Activated T-helper 1 cell treated with anti-CD3 and anti-CD28 coated beads, Interleukin-2, amount 50 U/mL, for 16 hours (primary cell): Measurements from ENCODE around the gene RUVBL2.

Source experiments
- DNase-seq, 2 donors: peaks; one replicate each; pipeline ENCODE4 v3.0.0-alpha.2; 2020; ENCODE audit warnings: low read depth in 1 of 2, low spot score in 1 of 2

Gene RUVBL2

DNA sequence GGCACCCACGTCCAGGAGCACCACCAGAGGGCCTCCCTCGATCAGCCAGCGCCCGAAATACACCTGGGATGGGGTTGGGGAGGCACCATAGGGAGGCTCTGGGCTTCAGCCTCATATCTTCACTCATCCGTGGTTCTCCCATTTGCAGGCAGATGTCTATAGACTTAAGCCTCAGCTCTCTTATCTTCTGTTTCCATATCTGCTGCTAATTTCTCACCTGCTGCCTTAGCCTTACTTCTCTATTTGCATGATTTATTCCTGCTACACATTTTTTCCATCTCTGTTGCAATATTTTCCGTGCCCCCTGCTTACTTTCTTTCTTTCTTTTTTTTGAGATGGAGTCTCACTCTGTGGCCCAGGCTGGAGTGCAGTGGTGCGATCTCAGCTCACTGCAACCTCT, 6.4 kb upstream of the RUVBL2 start:
- no peak for DNase-seq

DNA sequence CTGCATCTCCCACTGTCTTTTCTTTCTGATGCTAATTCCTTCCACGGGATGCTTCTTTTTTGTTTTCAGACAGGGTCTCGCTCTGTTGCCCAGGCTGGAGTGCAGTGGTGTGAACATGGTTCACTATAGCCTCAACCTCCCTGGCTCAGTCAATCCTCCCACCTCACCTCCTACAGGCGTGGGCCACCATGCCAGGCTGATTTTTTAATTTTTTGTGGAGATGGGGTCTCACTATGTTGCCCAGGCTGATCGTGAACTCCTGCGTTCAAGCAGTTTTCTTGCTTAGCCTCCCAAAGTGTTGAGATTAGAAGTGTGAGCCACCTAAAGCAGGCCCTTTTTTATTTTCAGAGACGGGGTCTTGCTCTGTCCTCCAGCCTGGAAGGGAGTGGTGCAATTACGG, 5.4 kb upstream of the RUVBL2 start:
- no peak for DNase-seq

DNA sequence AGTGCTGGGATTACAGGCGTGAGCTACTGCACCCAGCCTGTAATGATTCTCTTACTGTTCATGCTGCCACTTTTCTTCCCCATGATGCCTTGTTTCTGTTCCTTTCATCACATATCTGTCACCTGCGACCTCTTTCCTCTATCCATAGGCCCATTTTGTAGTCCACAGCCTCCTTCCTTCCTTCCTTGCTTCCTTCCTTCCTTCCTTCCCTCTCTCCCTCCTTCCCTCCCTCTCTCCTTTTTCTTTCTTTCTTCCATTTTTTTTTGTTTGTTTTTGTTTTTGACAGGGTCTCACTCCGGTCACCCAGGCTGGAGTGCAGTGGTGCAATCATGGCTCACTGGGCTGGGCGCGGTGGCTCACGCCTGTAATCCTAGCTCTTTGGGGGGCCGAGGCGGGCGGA, 4.8 kb upstream of the RUVBL2 start:
- DNase-seq: no peak

DNA sequence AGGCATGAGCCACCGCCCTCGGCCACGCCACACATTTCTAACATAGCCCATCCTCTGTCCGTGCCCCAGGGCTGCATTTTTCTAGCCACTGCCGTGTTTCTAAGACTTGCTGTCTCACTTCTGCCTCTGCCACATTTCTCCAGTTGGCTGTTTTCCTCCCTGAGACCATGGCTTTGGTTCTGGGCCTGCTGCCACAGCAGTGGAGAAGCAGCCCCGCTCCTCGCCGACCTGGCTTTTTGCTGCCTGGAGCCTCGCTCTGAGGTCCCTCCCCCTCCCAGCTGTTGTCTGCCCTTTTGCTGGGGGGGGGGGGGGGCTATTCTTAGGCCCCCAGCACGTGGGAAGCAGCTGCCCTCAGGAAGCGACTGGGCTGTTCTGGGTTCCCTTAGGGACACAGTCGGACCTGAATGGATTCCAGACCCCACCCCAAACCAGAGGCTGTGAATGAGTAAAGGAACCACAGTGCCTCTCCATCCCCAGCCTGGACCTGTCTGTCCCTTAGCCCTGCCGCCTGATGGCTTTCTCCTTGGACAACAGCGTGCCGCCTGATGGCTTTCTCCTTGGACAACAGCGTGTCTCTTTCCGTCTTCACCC, 3.9 kb upstream of the RUVBL2 start:
- DNase-seq: no peak

DNA sequence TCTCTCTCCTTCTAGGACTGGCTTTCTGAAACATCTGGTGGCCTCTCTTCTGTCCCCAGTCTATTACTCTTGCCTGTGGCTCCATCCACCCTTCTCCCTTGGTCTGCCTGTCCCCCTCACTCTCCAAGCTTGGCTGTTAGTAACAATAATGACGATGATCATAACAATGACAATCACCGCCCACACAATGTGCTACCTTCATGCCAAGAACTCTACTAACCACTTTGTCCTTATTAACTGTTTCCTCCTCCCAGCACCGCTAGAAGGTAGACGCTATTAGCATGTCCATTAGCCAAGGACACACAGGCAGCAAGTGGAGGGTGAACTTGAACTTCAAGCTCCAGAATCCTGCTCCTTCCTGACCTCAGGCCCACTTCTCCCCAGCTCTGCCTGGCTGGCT, 3.3 kb upstream of the RUVBL2 start:
- no peak for DNase-seq

DNA sequence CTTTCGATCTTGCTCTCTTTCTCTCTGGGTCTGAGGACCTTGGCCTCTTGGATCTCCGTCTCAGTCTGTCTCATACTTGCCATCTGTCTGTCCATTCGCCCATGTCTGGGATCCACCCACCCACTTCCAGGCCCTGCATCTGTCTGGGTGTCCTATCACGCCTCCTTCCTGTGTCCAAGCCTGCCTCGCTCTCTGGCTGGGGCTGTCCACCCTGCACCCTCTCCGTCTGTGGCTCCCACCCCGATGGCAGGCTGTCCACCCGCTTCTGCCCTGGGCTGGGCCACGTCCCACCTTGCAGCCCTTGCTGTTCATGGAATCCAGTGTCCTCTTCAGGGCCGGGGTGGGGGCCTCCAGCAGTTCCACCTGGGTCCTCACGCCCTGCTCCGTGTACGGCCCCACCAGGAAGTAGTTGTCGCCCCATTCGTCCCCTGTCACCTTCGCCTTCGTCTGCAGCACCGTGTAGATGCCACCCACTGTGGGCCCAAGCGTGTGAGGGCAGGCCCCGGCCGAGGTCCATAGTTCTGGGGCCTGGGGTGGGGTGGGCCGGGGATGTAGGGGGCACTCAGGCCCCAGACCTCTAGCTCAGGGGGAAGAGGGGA, 2.6 kb upstream of the RUVBL2 start:
- DNase-seq: no peak

DNA sequence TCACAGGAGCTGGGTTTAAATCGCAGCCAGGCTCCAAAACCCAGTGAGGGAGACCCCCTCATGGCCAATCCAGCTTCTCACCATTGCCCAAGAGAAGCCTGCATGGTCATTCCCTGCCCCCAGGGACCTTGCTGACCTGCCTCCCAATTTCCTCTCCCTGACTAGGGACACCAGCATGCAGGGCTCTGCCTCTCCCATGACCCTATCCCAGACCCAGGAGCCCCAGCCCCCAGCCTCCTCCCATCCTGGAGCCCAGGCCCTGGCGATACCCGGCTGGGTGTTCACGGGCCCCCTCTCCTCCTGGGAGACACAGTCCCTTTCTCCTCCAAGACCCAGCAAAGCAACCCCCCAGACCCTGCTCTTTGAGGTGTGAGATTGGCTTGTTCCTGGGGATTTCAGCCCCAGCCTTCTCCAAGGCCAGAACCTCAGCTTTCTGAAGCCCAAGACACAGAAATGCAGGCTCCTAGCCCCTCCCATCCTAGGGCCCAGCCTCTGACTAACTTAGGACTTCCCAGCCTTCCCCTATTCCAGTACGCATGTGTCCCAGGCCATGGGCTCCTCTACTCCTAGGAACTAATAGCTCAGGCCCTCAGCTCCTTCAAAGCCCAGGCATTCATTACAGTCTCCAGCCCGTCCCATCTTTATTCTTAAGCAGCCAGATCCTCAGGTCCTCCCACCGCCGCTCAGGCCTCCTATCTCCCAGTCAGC, 1.7 kb upstream of the RUVBL2 start:
- DNase-seq: no peak

DNA sequence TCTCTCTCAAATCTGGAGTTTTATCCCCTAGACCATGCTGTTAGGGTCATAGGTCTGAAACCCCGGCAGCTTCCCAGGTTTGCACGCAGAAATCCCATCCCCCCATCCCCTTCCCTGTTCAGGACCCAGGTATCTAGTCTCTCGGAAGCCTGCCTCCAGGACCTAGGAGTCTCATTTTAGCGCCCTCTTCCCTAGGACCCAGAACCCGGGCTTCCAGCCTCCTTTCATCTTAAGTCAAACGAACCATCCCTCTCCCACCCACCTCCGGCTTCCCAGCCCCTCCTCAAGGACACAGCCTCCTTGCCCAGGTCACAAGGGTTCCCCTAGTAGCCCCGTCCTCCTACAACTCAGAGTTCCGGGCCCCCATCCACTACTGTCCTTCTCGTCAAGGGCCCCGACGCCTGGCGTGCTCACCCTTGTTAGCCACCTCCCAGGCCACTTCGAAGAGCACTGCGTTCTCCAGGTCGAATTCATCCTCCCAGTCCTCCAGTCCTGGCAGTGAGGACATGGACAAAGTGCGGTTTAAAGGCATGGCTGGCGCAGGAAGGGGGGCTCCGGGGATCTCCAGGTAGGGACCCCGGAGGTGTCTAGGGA, 1.0 kb upstream of the RUVBL2 start:
- no peak for DNase-seq

DNA sequence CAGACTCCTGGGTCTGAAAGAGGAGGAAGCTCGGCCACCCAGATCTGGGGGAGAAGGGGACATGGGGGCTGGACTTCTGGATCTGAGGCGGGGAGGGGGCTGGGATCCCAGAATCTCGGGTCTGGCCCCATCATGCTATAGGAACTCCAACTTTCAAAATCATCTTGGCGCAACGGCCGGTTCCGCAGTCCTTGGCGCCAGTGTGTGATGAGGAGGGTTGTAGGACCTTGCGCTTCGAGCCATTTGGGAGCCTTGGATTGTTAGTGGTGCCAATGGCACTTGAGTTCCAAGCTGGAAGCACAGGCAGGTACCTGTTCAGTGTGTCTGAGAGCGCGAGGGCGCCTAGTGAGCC, 324 bp downstream of the RUVBL2 start:
- DNase-seq: no peak

DNA sequence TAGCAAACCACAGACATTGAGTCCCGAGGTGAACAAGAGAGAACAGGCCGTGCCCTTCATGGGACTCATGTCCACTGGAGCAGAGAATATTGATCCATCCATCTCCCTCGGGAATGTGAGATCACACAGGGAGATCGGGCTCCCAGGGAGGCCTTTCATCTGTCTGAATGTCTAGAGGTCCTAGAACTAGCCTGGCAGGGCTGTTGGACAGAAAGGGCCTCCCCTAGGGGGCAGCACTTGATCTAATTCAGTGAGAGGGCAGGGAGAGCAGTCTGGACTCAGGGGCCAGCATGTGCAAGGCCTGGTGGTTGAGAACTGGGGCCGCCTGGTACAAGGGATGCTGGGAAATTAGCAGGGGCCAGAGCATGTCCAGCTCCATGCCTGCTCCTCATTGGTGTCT, 4.3 kb downstream of the RUVBL2 start:
- DNase-seq: no peak

DNA sequence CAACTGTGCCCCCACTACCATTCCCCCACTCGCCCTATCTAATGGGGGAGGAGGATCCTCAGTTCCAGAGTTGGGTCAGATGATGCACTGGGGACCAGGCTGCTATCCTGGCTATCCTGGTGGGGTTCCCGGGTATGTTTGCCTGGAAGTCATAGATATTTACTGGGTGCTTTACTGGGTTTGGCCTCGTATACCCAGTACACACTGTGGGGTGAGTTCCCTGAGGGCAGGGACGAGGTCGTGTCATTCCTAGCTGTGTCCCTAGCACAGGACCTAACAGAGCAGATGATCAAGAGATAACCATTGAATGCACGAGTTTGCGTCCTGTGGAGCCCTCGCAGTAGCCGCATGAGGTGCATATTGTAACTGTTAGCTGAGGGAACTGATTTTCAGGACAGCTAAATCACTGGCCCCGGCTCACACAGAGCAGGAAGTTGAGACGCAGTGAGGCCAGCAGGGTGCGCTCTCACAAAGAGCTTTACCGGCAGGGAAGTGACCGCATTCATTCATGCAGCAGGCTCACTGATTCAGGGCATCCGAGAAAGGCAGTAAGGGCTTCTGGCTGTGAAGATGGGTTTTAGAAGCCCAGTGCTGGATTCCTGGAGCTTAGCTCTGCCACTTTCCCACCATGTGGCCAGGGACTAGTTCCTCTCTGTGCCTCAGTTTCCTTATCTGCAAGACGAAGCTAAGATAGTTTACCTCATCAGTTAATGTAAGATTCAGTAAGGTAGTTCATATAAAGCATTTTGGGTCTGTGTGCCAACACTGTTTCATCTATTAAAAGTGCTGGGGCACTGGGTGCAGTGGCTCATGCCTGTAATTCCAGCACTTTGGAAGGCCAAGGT, 6.0 kb downstream of the RUVBL2 start:
- peak; percentile 38 to 57 for DNase-seq

DNA sequence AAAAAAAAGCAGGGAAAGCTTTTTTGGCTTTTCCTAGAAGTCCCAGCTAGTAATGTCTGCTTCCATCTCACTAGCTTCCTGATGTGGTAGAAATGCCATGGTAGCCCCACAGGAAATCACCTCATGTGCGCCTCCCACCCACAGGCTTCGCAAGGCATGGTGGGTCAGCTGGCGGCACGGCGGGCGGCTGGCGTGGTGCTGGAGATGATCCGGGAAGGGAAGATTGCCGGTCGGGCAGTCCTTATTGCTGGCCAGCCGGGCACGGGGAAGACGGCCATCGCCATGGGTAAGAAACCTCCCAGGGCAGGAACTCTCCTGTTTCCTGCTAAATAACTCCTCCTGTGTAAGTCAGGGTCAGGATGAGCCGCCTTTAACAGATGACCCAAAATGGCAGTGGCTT, 10.4 kb downstream of the RUVBL2 start:
- no peak for DNase-seq

DNA sequence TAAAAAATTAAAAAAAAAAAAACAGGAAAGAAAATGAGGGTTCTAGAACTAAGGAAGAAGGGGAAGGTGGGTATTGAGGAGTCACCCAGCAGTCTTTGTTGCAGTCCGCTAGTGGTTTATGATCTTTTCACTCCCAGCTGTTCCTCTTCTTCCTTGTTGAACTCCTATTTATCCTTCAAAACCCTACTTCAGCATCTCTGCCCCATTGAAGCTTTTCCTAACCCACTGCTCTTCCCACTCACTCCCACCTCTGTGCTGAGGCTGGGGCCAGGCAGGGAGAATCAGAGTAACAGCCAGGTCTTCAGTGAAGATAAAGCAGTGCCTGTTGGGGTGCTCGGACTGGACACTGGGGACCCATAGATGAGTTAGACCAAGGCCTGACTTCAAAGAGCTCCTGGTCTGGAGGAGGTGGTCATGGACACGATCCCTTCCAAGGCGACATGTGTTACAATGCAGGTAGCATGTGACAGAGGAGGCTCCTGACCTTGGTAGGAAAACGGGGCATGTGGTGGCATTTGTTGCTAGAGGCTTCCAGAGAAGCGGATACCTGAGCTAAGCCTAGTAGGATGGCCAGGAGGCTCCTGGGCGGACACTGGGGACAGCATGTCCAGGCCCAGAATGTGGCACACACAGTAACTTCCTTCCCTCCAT, 11.4 kb downstream of the RUVBL2 start:
- DNase-seq: no peak

DNA sequence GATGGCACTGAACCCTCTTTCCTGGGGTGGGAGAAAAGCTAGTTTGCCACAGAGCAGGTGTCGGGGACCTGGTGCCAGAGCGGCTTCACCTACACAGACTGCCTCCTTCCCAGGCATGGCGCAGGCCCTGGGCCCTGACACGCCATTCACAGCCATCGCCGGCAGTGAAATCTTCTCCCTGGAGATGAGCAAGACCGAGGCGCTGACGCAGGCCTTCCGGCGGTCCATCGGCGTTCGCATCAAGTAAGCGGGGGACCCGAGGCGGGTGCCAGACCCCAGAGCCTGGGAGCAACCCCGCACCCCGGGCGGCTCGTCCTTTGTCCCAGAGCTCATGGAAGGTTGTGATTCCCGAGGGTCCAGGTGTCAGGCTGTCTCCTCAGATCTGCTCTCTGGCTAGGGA, 13.2 kb downstream of the RUVBL2 start:
- DNase-seq: no peak

DNA sequence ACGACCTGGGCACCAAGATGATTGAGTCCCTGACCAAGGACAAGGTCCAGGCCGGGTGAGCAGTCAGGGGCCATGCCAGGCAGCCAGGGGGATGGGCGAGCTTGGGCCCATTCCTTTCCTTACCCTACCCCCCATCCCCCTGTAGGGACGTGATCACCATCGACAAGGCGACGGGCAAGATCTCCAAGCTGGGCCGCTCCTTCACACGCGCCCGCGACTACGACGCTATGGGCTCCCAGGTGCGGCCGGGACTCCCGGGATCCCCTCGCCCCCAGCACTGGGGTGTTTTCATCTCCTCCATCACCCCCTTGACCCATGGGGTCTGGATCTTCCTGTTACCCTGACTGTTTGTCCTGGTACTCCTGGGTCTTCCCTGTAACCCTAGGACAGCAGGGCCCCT, 16.1 kb downstream of the RUVBL2 start:
- no peak for DNase-seq

DNA sequence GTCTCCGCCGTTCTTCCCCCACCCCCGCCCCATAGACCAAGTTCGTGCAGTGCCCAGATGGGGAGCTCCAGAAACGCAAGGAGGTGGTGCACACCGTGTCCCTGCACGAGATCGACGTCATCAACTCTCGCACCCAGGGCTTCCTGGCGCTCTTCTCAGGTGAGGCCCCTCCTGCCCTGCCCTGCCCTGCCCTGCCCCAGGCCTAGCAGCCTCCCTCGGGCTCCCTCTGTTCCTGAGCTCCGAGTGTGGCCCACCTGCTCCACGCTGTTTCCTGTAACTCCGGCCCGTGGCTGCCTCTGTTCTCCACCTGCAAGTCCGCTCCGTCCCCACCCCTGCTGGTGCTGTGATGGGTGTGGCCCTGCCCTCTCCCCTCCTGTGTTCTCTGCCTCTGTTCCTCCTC, 16.8 kb downstream of the RUVBL2 start:
- DNase-seq: no peak

DNA sequence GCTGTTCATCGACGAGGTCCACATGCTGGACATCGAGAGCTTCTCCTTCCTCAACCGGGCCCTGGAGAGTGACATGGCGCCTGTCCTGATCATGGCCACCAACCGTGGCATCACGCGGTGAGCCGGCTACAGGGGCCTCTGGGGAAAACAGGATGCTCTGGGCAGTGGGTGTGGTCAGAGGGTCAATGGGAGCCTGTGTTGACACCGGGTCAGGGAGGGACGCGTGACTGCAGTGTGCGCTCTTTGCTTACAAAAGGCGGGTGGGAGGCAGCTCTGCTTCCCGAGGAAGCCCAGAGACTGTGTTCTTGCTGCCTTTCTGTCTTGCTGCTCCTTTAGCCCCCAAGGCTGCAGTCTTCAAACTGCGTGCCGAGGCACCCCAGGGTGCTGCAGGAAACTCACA, 17.5 kb downstream of the RUVBL2 start:
- DNase-seq: no peak

DNA sequence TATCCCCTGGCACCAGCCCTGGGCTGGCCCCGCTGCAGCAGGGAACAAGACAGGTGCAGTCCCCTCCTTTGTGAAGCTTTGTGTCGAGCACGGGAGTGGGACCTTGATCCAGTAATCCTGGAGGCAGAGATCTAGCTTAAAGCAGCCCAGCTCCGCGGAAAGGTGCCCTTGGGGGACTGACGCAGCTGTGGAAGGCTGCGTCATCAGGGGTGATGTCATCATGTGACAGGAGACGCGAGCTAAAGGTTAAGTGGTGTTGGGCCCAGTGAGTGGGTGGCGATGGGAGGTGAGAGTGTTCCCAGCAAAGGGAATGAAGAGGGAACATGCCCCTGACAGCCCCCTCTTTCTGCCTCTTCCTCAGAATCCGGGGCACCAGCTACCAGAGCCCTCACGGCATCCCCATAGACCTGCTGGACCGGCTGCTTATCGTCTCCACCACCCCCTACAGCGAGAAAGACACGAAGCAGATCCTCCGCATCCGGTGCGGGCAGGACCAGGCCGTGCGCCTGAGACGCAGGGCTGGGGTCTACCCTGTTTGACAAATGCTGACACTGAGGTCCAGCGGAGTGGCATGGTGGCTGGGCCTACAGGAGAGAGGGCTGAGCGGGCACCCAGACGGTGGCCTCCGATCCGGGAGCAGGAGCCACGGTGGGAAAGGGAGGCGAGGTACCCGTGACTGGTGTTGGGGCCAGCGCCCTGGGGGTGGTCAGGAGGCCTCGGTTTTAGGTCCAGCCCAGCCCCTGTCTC, 20.6 kb downstream of the RUVBL2 start:
- DNase-seq: no peak

DNA sequence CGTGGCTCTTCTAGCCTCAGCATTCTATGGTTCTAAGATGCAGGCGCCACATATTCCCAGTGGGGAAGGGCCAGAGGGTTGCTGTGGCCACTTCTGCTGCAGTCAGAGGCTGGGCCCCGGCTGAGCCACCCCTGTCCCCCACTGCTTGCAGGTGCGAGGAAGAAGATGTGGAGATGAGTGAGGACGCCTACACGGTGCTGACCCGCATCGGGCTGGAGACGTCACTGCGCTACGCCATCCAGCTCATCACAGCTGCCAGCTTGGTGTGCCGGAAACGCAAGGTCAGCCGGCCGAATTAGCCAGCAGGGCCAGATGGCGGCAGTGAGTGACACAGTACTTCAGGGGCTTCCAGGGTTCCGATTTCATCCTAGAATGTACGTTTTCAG, 21.2 kb downstream of the RUVBL2 start:
- DNase-seq: no peak

DNA sequence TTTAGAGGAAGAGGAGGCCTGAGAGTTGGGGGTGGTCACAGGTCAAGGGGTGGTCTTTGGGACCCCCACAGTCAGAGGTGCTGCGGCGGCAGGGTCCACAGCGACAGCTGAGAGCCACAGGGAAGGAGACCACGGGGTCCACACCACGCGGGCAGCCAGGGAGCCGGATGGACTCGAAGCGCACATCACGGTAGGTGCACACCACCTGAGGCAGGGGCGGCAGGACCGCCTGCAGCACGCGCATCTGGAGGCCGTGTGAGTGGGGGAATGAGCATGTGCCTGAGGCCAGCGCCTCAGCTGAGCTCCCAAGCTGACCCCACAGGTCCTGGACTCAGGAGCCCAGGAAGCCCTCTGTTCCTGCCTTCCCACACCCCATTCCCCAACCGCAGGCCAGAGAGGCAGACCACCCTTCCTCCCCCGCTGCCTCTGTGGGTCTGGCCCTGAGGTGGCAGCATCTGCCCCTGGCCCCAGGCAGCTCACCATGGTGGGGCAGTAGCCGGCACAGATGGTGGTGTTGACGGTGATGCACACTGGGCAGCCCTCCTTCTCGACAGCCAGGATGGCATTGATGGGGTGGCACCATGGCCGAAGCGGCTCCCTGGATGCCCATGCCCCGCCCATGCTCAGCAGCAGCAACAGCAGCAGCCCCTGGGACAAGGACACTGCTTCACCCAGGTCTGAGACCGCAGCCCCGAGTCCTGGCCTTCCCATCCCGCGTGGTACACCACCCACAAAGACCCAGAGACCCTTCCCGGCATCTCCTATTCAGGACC, 22.6 kb downstream of the RUVBL2 start:
- no peak for DNase-seq
